KMS-11 (cell line): ENCODE results near the gene ID4.

Experiments
- H2AFZ ChIP-seq: fragments of 200-600 bp; sonication (generic); 2 replicates; pipeline ENCODE4 v1.6.1; 2016; ENCODE audit warnings: antibody characterized with exemption, mixed run types, low read depth
- H3K27ac ChIP-seq: fragments of 200-600 bp; sonication (generic); 2 replicates; pipeline ENCODE4 v1.6.1; 2016; ENCODE audit warnings: mild to moderate bottlenecking, mixed run types
- H3K27me3 ChIP-seq: fragments of 200-600 bp; sonication (generic); 2 replicates; pipeline ENCODE4 v1.6.1; 2017; ENCODE audit warnings: mild to moderate bottlenecking, low read depth, mixed run types, moderate library complexity; ENCODE audit not compliant: insufficient read depth
- H3K36me3 ChIP-seq: fragments of 200-600 bp; sonication (generic); 2 replicates; pipeline ENCODE4 v1.6.1; 2017; ENCODE audit warnings: mild to moderate bottlenecking, mixed run types; ENCODE audit not compliant: insufficient read depth
- H3K4me1 ChIP-seq: fragments of 200-600 bp; sonication (generic); 2 replicates; pipeline ENCODE4 v1.6.1; 2016; ENCODE audit warnings: mild to moderate bottlenecking, low read depth, mixed run types; ENCODE audit not compliant: poor library complexity, severe bottlenecking
- H3K4me2 ChIP-seq: fragments of 200-600 bp; sonication (generic); 2 replicates; pipeline ENCODE4 v1.7.0; 2016; ENCODE audit warnings: mild to moderate bottlenecking, mixed run types
- H3K4me3 ChIP-seq: fragments of 200-600 bp; sonication (generic); IDR thresholded peaks from 2 replicates; pipeline ENCODE4 v1.6.1; 2017; ENCODE audit warnings: low read depth, low read length, mixed read lengths; ENCODE audit not compliant: insufficient read depth
- H3K79me2 ChIP-seq: fragments of 200-600 bp; sonication (generic); 2 replicates; pipeline ENCODE4 v1.6.1; 2016; ENCODE audit warnings: low read depth, mixed run types; ENCODE audit not compliant: insufficient read depth
- H3K9ac ChIP-seq: fragments of 200-600 bp; sonication (generic); 2 replicates; pipeline ENCODE4 v1.6.1; 2016; ENCODE audit warnings: mild to moderate bottlenecking, mixed run types
- H4K20me1 ChIP-seq: fragments of 200-600 bp; sonication (generic); 2 replicates; pipeline ENCODE4 v1.6.1; 2016; ENCODE audit warnings: mild to moderate bottlenecking, mixed run types; ENCODE audit not compliant: insufficient read depth
- TF ChIP-seq, protein P1 (sequence below): fragments of 200-600 bp; sonication (generic); conservative IDR thresholded peaks from 2 replicates; pipeline ENCODE4 v1.6.1; 2017; ENCODE audit warnings: low read depth, mild to moderate bottlenecking, antibody characterized with exemption, low read length, moderate library complexity, mixed read lengths

ID4 gene

DNA sequence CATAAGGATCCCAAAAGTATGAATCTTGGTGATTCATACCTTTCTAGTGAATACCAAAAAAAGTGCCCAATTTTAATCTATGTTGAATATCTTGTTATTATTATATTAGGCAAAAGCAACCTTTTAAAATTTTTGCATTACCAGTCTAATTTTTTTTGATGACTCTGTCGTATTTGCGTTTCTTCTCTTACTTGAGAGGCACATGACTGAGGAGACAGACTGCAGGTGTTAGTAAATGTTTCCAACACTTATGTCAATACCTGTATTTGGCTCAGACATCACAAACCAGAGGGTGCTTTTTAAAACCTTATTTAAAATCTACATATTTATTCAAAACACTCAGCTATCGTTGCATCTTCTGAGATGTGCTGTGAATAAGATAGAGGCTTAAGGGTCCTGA, 27.1 kb downstream of the ID4 start:
- Histone ChIP-seq H3K27ac (no peak overlapping the region), H3K4me1 (no peaks in the 10 kb centered on the region), H3K9ac (no peak overlapping the region), H3K4me3 (no peak overlapping the region), H3K36me3 (no peaks in the 10 kb centered on the region), H3K4me2 (no peak overlapping the region), H2AFZ (no peak overlapping the region), H3K27me3 (no peaks in the 10 kb centered on the region), H3K79me2 (no peaks in the 10 kb centered on the region), H4K20me1 (no peaks in the 10 kb centered on the region)
- TF ChIP-seq, protein P1, sequence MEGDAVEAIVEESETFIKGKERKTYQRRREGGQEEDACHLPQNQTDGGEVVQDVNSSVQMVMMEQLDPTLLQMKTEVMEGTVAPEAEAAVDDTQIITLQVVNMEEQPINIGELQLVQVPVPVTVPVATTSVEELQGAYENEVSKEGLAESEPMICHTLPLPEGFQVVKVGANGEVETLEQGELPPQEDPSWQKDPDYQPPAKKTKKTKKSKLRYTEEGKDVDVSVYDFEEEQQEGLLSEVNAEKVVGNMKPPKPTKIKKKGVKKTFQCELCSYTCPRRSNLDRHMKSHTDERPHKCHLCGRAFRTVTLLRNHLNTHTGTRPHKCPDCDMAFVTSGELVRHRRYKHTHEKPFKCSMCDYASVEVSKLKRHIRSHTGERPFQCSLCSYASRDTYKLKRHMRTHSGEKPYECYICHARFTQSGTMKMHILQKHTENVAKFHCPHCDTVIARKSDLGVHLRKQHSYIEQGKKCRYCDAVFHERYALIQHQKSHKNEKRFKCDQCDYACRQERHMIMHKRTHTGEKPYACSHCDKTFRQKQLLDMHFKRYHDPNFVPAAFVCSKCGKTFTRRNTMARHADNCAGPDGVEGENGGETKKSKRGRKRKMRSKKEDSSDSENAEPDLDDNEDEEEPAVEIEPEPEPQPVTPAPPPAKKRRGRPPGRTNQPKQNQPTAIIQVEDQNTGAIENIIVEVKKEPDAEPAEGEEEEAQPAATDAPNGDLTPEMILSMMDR, result no peak

DNA sequence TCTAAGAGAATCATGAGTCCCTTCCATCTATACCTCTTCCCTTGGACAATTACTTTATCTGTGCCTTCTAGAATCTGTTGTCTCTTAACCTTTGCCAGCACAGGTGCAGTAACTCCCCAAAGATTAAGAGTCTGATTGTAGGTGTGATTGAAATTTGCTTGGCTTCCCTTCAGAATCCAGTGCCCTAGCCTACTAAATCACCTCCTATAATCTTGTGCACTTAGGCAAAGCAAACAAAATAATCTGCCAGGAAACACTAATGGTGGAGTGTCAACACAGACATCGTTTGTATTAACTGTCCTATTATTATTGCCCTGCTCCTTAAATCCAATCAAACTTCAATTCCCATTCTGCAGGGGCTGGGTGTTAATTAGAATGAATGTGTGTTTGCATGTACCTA, 28.0 kb downstream of the ID4 start:
- Histone ChIP-seq H3K27me3 (no peaks in the 10 kb centered on the region), H3K79me2 (no peaks in the 10 kb centered on the region), H2AFZ (no peak overlapping the region), H3K36me3 (no peaks in the 10 kb centered on the region), H3K4me2 (no peak overlapping the region), H3K4me3 (no peak overlapping the region), H4K20me1 (no peaks in the 10 kb centered on the region), H3K4me1 (no peaks in the 10 kb centered on the region), H3K27ac (no peak overlapping the region), H3K9ac (no peak overlapping the region)
- TF ChIP-seq, protein P1, result no peak

DNA sequence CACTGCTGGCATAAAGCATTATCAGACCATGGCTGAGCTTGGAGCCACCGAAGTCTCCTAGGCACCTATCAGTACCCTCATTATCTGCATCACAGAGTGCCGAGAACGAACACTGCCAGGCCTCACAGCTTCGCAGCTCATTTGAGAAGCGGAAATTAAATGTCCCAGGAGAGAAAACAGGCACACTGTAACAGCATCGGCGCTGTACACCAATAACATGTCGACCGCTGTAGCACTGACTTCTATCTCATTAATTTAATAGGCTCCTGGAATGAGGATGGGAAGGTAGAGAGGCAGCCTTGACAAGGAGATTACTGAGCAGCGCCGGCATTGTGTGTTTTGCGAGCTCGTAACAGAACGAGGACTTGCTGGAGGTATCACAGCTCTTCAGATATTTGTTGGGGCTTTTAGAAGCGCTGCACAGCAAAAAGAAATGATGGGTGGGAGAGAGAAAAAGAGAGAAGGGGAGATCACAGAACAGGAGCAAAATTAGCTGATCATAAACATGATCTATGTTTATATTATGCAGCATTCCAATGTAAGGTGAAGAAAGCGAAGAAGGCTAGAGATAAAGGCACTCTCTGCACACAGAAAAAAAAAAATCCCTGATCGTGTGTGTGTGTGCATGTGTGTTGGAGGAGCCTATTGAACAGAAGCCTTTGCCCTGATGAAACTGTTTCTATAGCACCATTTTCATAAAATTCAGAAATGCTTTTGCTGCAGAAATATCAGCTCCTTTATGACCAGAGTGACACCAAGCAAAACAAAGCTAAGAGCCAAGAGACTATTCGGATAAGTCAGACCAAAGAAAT, 29.2 kb downstream of the ID4 start:
- H3K36me3 ChIP-seq, result no peaks in the 10 kb centered on the region
- H3K4me3 ChIP-seq, result no peak overlapping the region
- no peaks in the 10 kb centered on the region for H3K79me2 ChIP-seq
- H3K4me2 ChIP-seq, result no peak overlapping the region
- no peaks in the 10 kb centered on the region for H3K4me1 ChIP-seq
- no peaks in the 10 kb centered on the region for H3K27me3 ChIP-seq
- H3K27ac ChIP-seq, result no peak overlapping the region
- no peak overlapping the region for H2AFZ ChIP-seq
- TF ChIP-seq, protein P1, result no peak
- no peaks in the 10 kb centered on the region for H4K20me1 ChIP-seq
- no peak overlapping the region for H3K9ac ChIP-seq

DNA sequence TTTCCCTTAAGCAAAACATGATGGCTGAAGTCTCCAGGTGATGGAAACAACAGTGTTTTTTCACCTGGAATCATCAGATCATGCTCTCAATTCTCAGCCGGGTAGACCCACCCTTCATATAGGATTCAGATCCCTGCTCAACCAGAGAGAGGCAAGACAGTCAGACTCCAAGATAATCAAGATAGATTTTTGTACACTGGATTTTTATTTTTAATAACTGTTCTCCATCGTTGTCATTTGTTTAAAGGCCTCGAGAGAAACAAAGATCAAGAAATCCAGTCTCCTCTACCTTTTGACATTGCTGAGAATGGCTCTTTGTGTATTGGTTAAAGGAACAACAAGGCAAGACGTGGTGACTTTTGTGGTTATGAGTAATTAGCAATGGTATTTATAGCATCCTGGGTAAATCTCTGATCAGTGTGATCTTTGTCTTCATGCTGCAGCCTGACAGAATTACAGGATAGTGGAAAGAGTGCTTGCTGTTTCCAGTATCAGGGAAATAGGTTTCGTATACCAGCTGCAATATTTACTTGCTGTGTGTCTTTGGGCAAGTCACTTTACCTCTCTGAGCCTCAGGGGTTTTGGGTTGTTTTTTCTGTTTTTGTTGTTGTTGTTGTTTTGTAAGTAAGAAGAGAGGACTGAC, 29.9 kb downstream of the ID4 start:
- no peaks in the 10 kb centered on the region for H4K20me1 ChIP-seq
- TF ChIP-seq, protein P1, result no peak
- no peaks in the 10 kb centered on the region for H3K36me3 ChIP-seq
- no peak overlapping the region for H2AFZ ChIP-seq
- H3K4me3 ChIP-seq, result no peak overlapping the region
- H3K4me2 ChIP-seq, result no peak overlapping the region
- H3K27me3 ChIP-seq, result no peaks in the 10 kb centered on the region
- no peaks in the 10 kb centered on the region for H3K79me2 ChIP-seq
- H3K4me1 ChIP-seq, result no peaks in the 10 kb centered on the region
- H3K27ac ChIP-seq, result no peak overlapping the region
- no peak overlapping the region for H3K9ac ChIP-seq
